Suprapubic skin (tissue), 4 donors: ENCODE measurements around the gene SLC6A7.
A peak's percentile ranks its signal among the peaks of the same experiment; 100 is the strongest.

Experiments
- CTCF ChIP-seq, 2 donors: fragments of 200-600 bp in 1 of 2; fragments of 450-650 bp in 1 of 2; sonication (generic) in 1 of 2; IDR thresholded peaks; one replicate each; pipeline ENCODE4 v1.5.1; 2016 to 2019; ENCODE audit warnings: antibody characterized with exemption in 2 of 2, mild to moderate bottlenecking in 1 of 2, moderate library complexity in 1 of 2
- EP300 ChIP-seq: sonication (generic); formaldehyde crosslinking; IDR thresholded peaks from one replicate; pipeline ENCODE4 v1.6.1; 2017; ENCODE audit warnings: antibody characterized with exemption
- POLR2A ChIP-seq, 2 donors: fragments of 450-650 bp; IDR thresholded peaks; one replicate each; pipeline ENCODE4 v1.6.1; 2017; ENCODE audit warnings: antibody characterized with exemption in 2 of 2, mild to moderate bottlenecking in 2 of 2, moderate library complexity in 2 of 2
- POLR2AphosphoS5 ChIP-seq, 3 donors: sonication (generic); formaldehyde crosslinking; IDR thresholded peaks; one replicate each; pipeline ENCODE4 v1.6.1; 2017; ENCODE audit warnings: antibody characterized with exemption in 3 of 3

- TF ChIP-seq CTCF (IDR thresholded peaks at IDR 0.05) (peak in 1 of 2 donors; percentile 19), POLR2A (IDR thresholded peaks at IDR 0.05) (no peak), EP300 (no peak), POLR2AphosphoS5 (IDR thresholded peaks at IDR 0.05) (no peak)
Observed at GRCh38 chr5:150175536-150175935, 14.3 kb upstream of the SLC6A7 start.
